K562 (cell line): ENCODE measurements around the gene GNPAT. TPM values are rescaled to one million over a fixed set of nuclear protein-coding genes. Genes with fewer than 3 reads are reported as not detected.

Experiments used
- BRD4 ChIP-seq: fragments of 200-600 bp; sonication (generic); IDR thresholded peaks from 2 replicates; pipeline ENCODE4 v1.6.1; 2017; ENCODE audit warnings: inconsistent platforms
- EP300 ChIP-seq: IDR thresholded peaks from 2 replicates; pipeline ENCODE4 v1.6.1; 2012; ENCODE audit warnings: low read length, improper control_type of control experiment
- HNRNPH1 ChIP-seq: fragments of 200-400 bp; formaldehyde crosslinking; optimal IDR thresholded peaks from 2 replicates; pipeline ENCODE3; 2017; ENCODE audit warnings: low read depth, mild to moderate bottlenecking, low read length, moderate library complexity
- KLF1 ChIP-seq: fragments of 450-650 bp; IDR thresholded peaks from 2 replicates; pipeline ENCODE4 v1.6.1; 2016; ENCODE audit warnings: missing genetic modification characterization, missing compliant biosample characterization
- KLF13 ChIP-seq: fragments of 450-650 bp; IDR thresholded peaks from 2 replicates; pipeline ENCODE4 v1.6.1; 2016; ENCODE audit warnings: missing genetic modification characterization, low read depth, mild to moderate bottlenecking, missing compliant biosample characterization, moderate library complexity, borderline replicate concordance
- MTA1 ChIP-seq: fragments of 450-650 bp; IDR thresholded peaks from 2 replicates; pipeline ENCODE4 v1.6.1; 2017; ENCODE audit warnings: borderline replicate concordance
- NFE2L1 ChIP-seq: fragments of 450-650 bp; IDR thresholded peaks from 2 replicates; pipeline ENCODE4 v1.6.1; 2016; ENCODE audit warnings: missing genetic modification characterization, low read depth, mild to moderate bottlenecking, missing compliant biosample characterization, moderate library complexity, borderline replicate concordance
- RBM25 ChIP-seq: fragments of 200-400 bp; formaldehyde crosslinking; IDR thresholded peaks from 2 replicates; pipeline ENCODE4 v1.6.1; 2018; ENCODE audit warnings: low read length, low read depth, moderate library complexity; ENCODE audit not compliant: severe bottlenecking
- TAF9B ChIP-seq: fragments of 450-650 bp; IDR thresholded peaks from 2 replicates; pipeline ENCODE4 v1.6.1; 2018; ENCODE audit warnings: mild to moderate bottlenecking; ENCODE audit not compliant: partially characterized antibody
- TBP ChIP-seq: optimal IDR thresholded peaks from 2 replicates; pipeline ENCODE3; 2011; ENCODE audit warnings: low read depth, low read length, improper control_type of control experiment
- TEAD1 ChIP-seq, 2 experiments: fragments of 450-650 bp in 1 of 2; sonication (generic) in 1 of 2; formaldehyde crosslinking; IDR thresholded peaks; 2 replicates each; pipeline versions ENCODE4 v1.4.0 to v1.8.0; 2020 to 2022; ENCODE audit warnings: mild to moderate bottlenecking in 2 of 2, missing genetic modification reagents in 1 of 2
- TEAD4 ChIP-seq, 2 experiments: sonication (generic) in 1 of 2; formaldehyde crosslinking in 1 of 2; IDR thresholded peaks; 2 replicates each; pipeline versions ENCODE4 v1.6.1 to v1.8.0; 2012 to 2022; ENCODE audit warnings: borderline replicate concordance in 1 of 2, inconsistent platforms in 1 of 2, low read length in 1 of 2, mild to moderate bottlenecking in 1 of 2, missing genetic modification reagents in 1 of 2
- ZBTB43 ChIP-seq: sonication (generic); formaldehyde crosslinking; IDR thresholded peaks from 2 replicates; pipeline ENCODE4 v1.8.0; 2023; ENCODE audit warnings: mild to moderate bottlenecking, missing genetic modification reagents
- ZNF12 ChIP-seq: sonication (generic); formaldehyde crosslinking; IDR thresholded peaks from 2 replicates; pipeline ENCODE4 v1.4.0; 2020; ENCODE audit warnings: mild to moderate bottlenecking, missing genetic modification reagents
- ZNF589 ChIP-seq: fragments of 200-800 bp; sonication (Bioruptor generic); IDR thresholded peaks from 2 replicates; pipeline ENCODE4 v1.6.1; 2016; ENCODE audit warnings: low read depth, missing genetic modification characterization, missing compliant biosample characterization
- ZNF644 ChIP-seq: fragments of 200-800 bp; sonication (Bioruptor generic); IDR thresholded peaks from 2 replicates; pipeline ENCODE4 v1.6.1; 2016; ENCODE audit warnings: low read depth, missing genetic modification characterization, missing compliant biosample characterization
- polyA plus RNA-seq, 8 experiments: library from polyadenylated mRNA; depleted of rRNA in 4 of 8; stranded (reverse) in 5 of 8; unstranded in 3 of 8; fragments of >200 nt; fragmentation: Nextera tagmentation in 2 of 8; fragmentation: Illumina TruSeq in 1 of 8; extraction: Ambion mirVana in 2 of 8; extraction: Trizol in 1 of 8; gene quantifications; 2 replicates each; pipeline versions ENCODE4 v1.2.1 to v1.2.3, GENCODE V29; 2011 to 2014; ENCODE audit warnings: inconsistent platforms in 1 of 8, missing spikeins in 1 of 8
- total RNA-seq, 7 experiments: library from RNA; depleted of rRNA in 6 of 7; stranded (reverse); fragments of >200 nt in 6 of 7; fragmentation: Illumina TruSeq in 2 of 7; extraction: Trizol in 2 of 7; gene quantifications; 2 replicates each; pipeline versions ENCODE4 v1.2.1 to v1.2.3, GENCODE V29; 2011 to 2021; ENCODE audit warnings: low replicate concordance in 1 of 7

The GNPAT gene
- total and polyA plus RNA-seq, 9 of the 15 experiments (the other 6 are each of a cell fraction or from before 2014, with no cell fraction given): 32.1 to 68.8 (median 50.7) TPM

GRCh38 chr1:231194843-231195516 is 46.0 kb upstream of the GNPAT start (continued):
- TF ChIP-seq ZBTB43 (CRISPR knock-in tag): no peak
- TF ChIP-seq TEAD4 (IDR thresholded peaks at IDR 0.05; ENCODE audit: low read length): peak; percentile 76; the same call in 1 of the 2 replicates
- no peak for TF ChIP-seq TEAD4 (CRISPR knock-in tag; IDR thresholded peaks at IDR 0.05; ENCODE audit: borderline replicate concordance)
- no peak for TF ChIP-seq TAF9B
- 0 out of 2 replicates have a peak, but pooled peaks have one; percentile 55 for TF ChIP-seq ZNF589 (CRISPR knock-in tag)
- TF ChIP-seq BRD4: no peak
- TF ChIP-seq TBP: no peak
- no peak for TF ChIP-seq MTA1
- TF ChIP-seq KLF13 (tag): no peak
- TF ChIP-seq HNRNPH1: no peak
- no peak for TF ChIP-seq NFE2L1 (tag)
- TF ChIP-seq ZNF644 (tag): 0 out of 2 replicates have a peak, but pooled peaks have one; percentile 43
- TF ChIP-seq ZNF12: no peak
- TF ChIP-seq EP300: peak; percentile 68
- TF ChIP-seq TEAD1 (CRISPR knock-in tag; IDR thresholded peaks at IDR 0.05): 0 out of 4 replicates have a peak, but pooled peaks of 1 of the 2 experiments have one; percentile 33
- no peak for TF ChIP-seq RBM25
- TF ChIP-seq KLF1 (tag): no peak
